GM12875 (cell line): ENCODE data around the gene RIC1.

Experiments used
- H3K4me3 ChIP-seq: one replicate; pipeline ENCODE4 v1.5.1; 2011; ENCODE audit warnings: low read depth, low read length, control low read depth
- CTCF ChIP-seq: IDR thresholded peaks from 2 replicates; pipeline ENCODE4 v1.5.1; 2011; ENCODE audit warnings: low read depth, mild to moderate bottlenecking, control low read depth, inconsistent platforms, low read length, moderate library complexity, borderline replicate concordance; ENCODE audit not compliant: insufficient read depth

Gene RIC1

DNA sequence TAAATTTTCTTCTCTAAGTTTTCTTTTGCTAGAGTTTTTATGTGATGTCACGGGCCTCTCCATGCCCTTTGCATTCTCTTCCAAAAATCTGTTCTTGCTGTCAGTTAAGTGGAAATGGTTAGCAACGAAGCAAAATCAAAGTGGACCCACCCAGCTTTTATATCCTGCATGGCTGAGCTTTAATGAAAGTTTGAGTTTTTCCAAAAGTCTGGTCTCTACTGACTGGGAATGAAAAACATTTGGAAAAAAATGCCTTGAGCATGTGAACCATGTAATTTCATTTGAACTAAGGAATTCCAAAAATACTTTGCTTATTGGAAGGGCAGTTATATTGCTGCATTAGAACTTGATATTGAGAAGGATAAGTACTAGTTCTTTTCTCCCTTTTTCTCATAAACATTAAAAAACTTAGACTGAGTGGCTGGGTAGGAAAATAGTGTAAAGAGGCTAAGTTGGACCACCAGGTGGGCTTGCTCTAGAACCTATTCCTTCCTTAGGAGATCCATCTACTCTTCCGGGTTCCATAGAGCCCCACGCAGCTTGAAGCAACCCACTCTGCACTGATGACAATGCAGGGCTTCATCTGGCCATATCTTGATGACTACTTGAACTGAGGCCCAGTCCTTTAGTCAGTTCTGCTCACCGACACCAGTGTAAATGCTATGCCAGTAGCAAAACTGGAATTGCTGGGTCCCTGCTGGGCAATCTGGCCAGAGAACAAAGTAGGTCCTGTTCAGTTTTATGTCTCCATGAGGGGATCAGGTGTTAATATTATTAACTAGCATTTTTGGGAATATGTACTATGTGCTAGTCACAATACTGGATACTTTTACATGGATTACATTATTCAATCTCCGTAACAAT, 17.4 kb upstream of the RIC1 start:
- TF ChIP-seq CTCF, result no peak

GRCh38 chr9:5612185-5612530, 16.7 kb upstream of the RIC1 start:
- H3K4me3 ChIP-seq, result no peak overlapping the region
- no peak for TF ChIP-seq CTCF

More for the DNA sequence above, 17.4 kb upstream of the RIC1 start:
- H3K4me3 ChIP-seq, result no peak overlapping the region

DNA sequence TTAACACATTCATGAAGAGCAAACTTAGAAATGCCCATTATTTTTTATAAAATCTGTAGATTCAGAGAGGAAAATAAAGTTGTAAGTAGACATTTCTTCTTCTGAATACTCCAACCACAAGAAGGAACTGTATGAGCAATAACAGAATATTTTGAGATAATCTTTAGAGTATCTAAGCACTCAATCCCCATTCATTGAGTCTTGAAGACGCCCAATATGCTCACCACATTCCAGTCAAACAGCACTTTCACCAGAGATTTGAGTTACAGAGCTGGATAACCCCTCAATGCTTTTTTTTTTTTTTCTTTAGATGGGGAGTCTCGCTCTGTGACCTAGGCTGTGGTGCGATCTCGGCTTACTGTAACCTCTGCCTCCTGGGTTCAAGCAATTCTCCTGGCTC, 14.7 kb upstream of the RIC1 start:
- no peak for TF ChIP-seq CTCF

GRCh38 chr9:5614985-5615384, 13.9 kb upstream of the RIC1 start:
- TF ChIP-seq CTCF, result no peak

More for the DNA sequence above, 14.7 kb upstream of the RIC1 start:
- no peak overlapping the region for H3K4me3 ChIP-seq

GRCh38 chr9:5617749-5618148, 11.2 kb upstream of the RIC1 start:
- no peak overlapping the region for H3K4me3 ChIP-seq
- TF ChIP-seq CTCF, result no peak

More at GRCh38 chr9:5614985-5615384, 13.9 kb upstream of the RIC1 start:
- no peak overlapping the region for H3K4me3 ChIP-seq

GRCh38 chr9:5620494-5620893, 8.4 kb upstream of the RIC1 start:
- no peak for TF ChIP-seq CTCF
- H3K4me3 ChIP-seq, result no peak overlapping the region

DNA sequence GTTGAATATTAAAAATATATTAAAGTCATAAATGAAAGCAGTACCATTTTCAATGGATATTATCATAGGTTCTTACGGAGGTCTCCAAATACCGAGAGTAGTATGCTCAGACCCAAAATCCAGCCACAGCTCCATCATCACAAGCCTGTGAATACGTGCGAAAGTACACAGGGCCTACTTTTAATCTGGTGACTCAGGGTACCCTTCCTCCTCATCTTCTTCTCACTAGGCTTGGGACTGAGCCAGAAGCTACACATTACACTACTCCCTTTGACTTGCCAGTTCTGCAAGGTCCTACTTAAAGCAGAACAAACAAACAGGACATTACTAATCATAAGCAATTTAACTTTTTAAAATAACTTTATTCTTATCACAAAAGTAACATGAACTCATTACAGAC, 7.6 kb upstream of the RIC1 start:
- no peak overlapping the region for H3K4me3 ChIP-seq
- TF ChIP-seq CTCF, result no peak
